Activated CD8-positive, alpha-beta T cell treated with anti-CD3 and anti-CD28 coated beads for 36 hours (primary cell): ENCODE measurements around the gene KIRREL3. TPM values are rescaled to one million over a fixed set of nuclear protein-coding genes. Genes with fewer than 3 reads are reported as not detected.

Experiments used
- ATAC-seq: fragments of 200-7000 bp; cut with Tn5 transposase; one replicate; pipeline ENCODE4 v1.10.0; 2021; ENCODE audit warnings: mild to moderate bottlenecking, moderate library complexity
- CTCF ChIA-PET: fragments of 350-600 bp; sonication (Branson Sonifier 250); formaldehyde crosslinking; loops from one replicate; lab custom pipeline; 2021; ENCODE audit warnings: antibody characterized with exemption; lab: Charles Lee
- POLR2A ChIA-PET: fragments of 350-600 bp; sonication (Branson Sonifier 250); formaldehyde crosslinking; loops from one replicate; lab custom pipeline; 2021; ENCODE audit warnings: antibody characterized with exemption; lab: Charles Lee
- DNase-seq: peaks from one replicate; pipeline ENCODE4 v3.0.0-alpha.2; 2020
- H3K27ac Mint-ChIP-seq: one replicate; pipeline ENCODE4 v1.8.0; 2021; ENCODE audit warnings: mild to moderate bottlenecking, mixed read lengths
- H3K27me3 Mint-ChIP-seq: one replicate; pipeline ENCODE4 v1.8.0; 2021; ENCODE audit warnings: mixed read lengths
- H3K36me3 Mint-ChIP-seq: one replicate; pipeline ENCODE4 v1.8.0; 2021; ENCODE audit warnings: low read depth, mixed read lengths
- H3K4me1 Mint-ChIP-seq: one replicate; pipeline ENCODE4 v1.8.0; 2021; ENCODE audit warnings: low read depth, mixed read lengths
- H3K4me3 Mint-ChIP-seq: one replicate; pipeline ENCODE4 v1.8.0; 2021; ENCODE audit warnings: mild to moderate bottlenecking, moderate library complexity, mixed read lengths
- H3K9me3 Mint-ChIP-seq: one replicate; pipeline ENCODE4 v1.8.0; 2021; ENCODE audit warnings: mixed read lengths
- CTCF ChIP-seq: fragments of 200-600 bp; IDR thresholded peaks from one replicate; pipeline ENCODE4 v1.8.0; 2022; ENCODE audit warnings: antibody characterized with exemption, mild to moderate bottlenecking
- intact Hi-C: fragments of 100-400 bp; cut with micrococcal nuclease; formaldehyde crosslinking; loops from one replicate; pipeline ENCODE4 v1.10.0; 2022
- total RNA-seq, 2 experiments: library from RNA; stranded (reverse); gene quantifications; one replicate each; pipeline ENCODE4 v1.2.3, GENCODE V29; 2021

Gene KIRREL3
- total RNA-seq, 2 experiments from 2014 or later, result not detected

GRCh38 chr11:126474220-126474619, 526.4 kb downstream of the KIRREL3 start:
- no peak overlapping the region for H3K4me3 Mint-ChIP-seq
- no peak overlapping the region for H3K27ac Mint-ChIP-seq
- POLR2A ChIA-PET, result no interaction called here
- no peaks in the 10 kb centered on the region for H3K9me3 Mint-ChIP-seq
- no peak for DNase-seq
- H3K4me1 Mint-ChIP-seq, result peaks cover 14% of the 10 kb centered on the region
- no peaks in the 10 kb centered on the region for H3K36me3 Mint-ChIP-seq
- H3K27me3 Mint-ChIP-seq, result no peaks in the 10 kb centered on the region
- CTCF ChIA-PET, result no interaction called here
- TF ChIP-seq CTCF, result no peak
- intact Hi-C loops, result no loop called here
- no peak for ATAC-seq

GRCh38 chr11:126473269-126473668, 527.3 kb downstream of the KIRREL3 start:
- Mint-ChIP-seq H3K9me3 (no peaks in the 10 kb centered on the region), H3K27me3 (no peaks in the 10 kb centered on the region), H3K4me3 (no peak overlapping the region), H3K4me1 (peaks cover 10% of the 10 kb centered on the region), H3K36me3 (no peaks in the 10 kb centered on the region), H3K27ac (no peak overlapping the region)
- POLR2A ChIA-PET, result no interaction called here
- ATAC-seq, result no peak
- no peak for TF ChIP-seq CTCF
- intact Hi-C loops, result no loop called here
- CTCF ChIA-PET, result no interaction called here
- no peak for DNase-seq

- Mint-ChIP-seq H3K36me3 (no peaks in the 10 kb centered on the region), H3K4me1 (peaks cover 23% of the 10 kb centered on the region), H3K4me3 (no peak overlapping the region), H3K27me3 (peaks cover 3% of the 10 kb centered on the region), H3K9me3 (no peaks in the 10 kb centered on the region), H3K27ac (no peak overlapping the region)
- ATAC-seq, result no peak
- intact Hi-C loops, result no loop called here
- ChIA-PET CTCF (interaction anchor here (1.7 to 2.6 kb wide), 2 partner anchors 11 to 29 kb away, joined by 5 to 14 read pairs; no protein-coding TSS in a partner anchor), POLR2A (interaction anchor here (0.6 kb wide), 1 partner anchor 36 kb away, joined by 3 read pairs; no protein-coding TSS in a partner anchor)
- TF ChIP-seq CTCF, result no peak
- no peak for DNase-seq
Observed at GRCh38 chr11:126469311-126469710, 531.3 kb downstream of the KIRREL3 start.

- Mint-ChIP-seq H3K4me3 (no peak overlapping the region), H3K9me3 (no peaks in the 10 kb centered on the region), H3K4me1 (peaks cover 24% of the 10 kb centered on the region), H3K36me3 (no peaks in the 10 kb centered on the region), H3K27me3 (peaks cover 4% of the 10 kb centered on the region), H3K27ac (no peak overlapping the region)
- no peak for TF ChIP-seq CTCF
- POLR2A ChIA-PET, result interaction anchor here (0.9 kb wide), 1 partner anchor 10 kb away, joined by 3 read pairs; no protein-coding TSS in a partner anchor
- intact Hi-C loops, result no loop called here
- ATAC-seq, result no peak
- DNase-seq, result no peak
- CTCF ChIA-PET, result interaction anchor here (1.7 to 2.6 kb wide), 2 partner anchors 12 to 28 kb away, joined by 5 to 14 read pairs; no protein-coding TSS in a partner anchor
Observed at GRCh38 chr11:126468102-126468521, 532.5 kb downstream of the KIRREL3 start.

- ChIA-PET POLR2A (no interaction called here), CTCF (interaction anchor here (2.6 to 3.1 kb wide), 2 partner anchors 13 kb away, joined by 14 to 35 read pairs; no protein-coding TSS in a partner anchor)
- no peak for TF ChIP-seq CTCF
- Mint-ChIP-seq H3K27ac (no peak overlapping the region), H3K36me3 (no peaks in the 10 kb centered on the region), H3K4me3 (no peak overlapping the region), H3K4me1 (peaks cover 24% of the 10 kb centered on the region), H3K27me3 (peaks cover 4% of the 10 kb centered on the region), H3K9me3 (no peaks in the 10 kb centered on the region)
- ATAC-seq (no peak), DNase-seq (no peak)
- intact Hi-C loops, result no loop called here
Observed at GRCh38 chr11:126467471-126467870, 533.1 kb downstream of the KIRREL3 start.
